Lower lobe of right lung (tissue), 2 donors: ENCODE results near the gene NPC1L1. TPM values are rescaled to one million over a fixed set of nuclear protein-coding genes. Genes with fewer than 3 reads are reported as not detected.

Experiments
- ATAC-seq, 2 donors: fragments of 200-7000 bp; cut with Tn5 transposase; one replicate each; pipeline ENCODE4 v1.9.1; 2020 to 2022; ENCODE audit warnings: mild to moderate bottlenecking in 2 of 2, moderate library complexity in 2 of 2
- DNase-seq: peaks from one replicate; pipeline ENCODE4 v3.0.0-alpha.2; 2020
- H3K27ac ChIP-seq: fragments of 200-600 bp; one replicate; pipeline ENCODE4 v1.8.0; 2022
- H3K27me3 ChIP-seq: fragments of 200-600 bp; one replicate; pipeline ENCODE4 v1.8.0; 2022; ENCODE audit warnings: low read depth
- H3K36me3 ChIP-seq: fragments of 200-600 bp; one replicate; pipeline ENCODE4 v1.8.0; 2022; ENCODE audit warnings: mild to moderate bottlenecking
- H3K4me1 ChIP-seq: fragments of 200-600 bp; one replicate; pipeline ENCODE4 v1.8.0; 2022
- H3K4me3 ChIP-seq: fragments of 200-600 bp; one replicate; pipeline ENCODE4 v1.8.0; 2022; ENCODE audit warnings: mild to moderate bottlenecking
- H3K9me3 ChIP-seq: fragments of 200-600 bp; one replicate; pipeline ENCODE4 v1.8.0; 2022
- CTCF ChIP-seq: fragments of 200-600 bp; IDR thresholded peaks from one replicate; pipeline ENCODE4 v1.8.0; 2022; ENCODE audit warnings: antibody characterized with exemption, mild to moderate bottlenecking
- intact Hi-C: fragments of 100-400 bp; cut with DNase I; formaldehyde crosslinking; loops from one replicate; pipeline ENCODE4 v1.11.0; 2022
- total RNA-seq: library from RNA; stranded (reverse); fragmentation: NEBNext Ultra II Directional; extraction: Animal tissue kit (Norgen Biotek cat#: 25700); gene quantifications from one replicate; pipeline ENCODE4 v1.2.1, GENCODE V29; 2021
- donor health status: DM: no; HTN: yes; CAD: no; lungs with severe emphysema.

The NPC1L1 gene
- total RNA-seq, 1 donor from 2014 or later, result 0.21 TPM

GRCh38 chr7:44463169-44463808 is 77.8 kb downstream of the NPC1L1 start:
- Histone ChIP-seq H3K36me3 (peaks cover 37% of the 10 kb centered on the region), H3K9me3 (no peaks in the 10 kb centered on the region), H3K4me3 (no peak overlapping the region), H3K4me1 (peaks cover 14% of the 10 kb centered on the region), H3K27ac (no peak overlapping the region), H3K27me3 (no peaks in the 10 kb centered on the region)
- no peak for ATAC-seq
- intact Hi-C loops, result no loop called here
- no peak for TF ChIP-seq CTCF
- no peak for DNase-seq

Other genes starting within 250 kb of the NPC1L1 start
- 0.30 TPM for gene CAMK2B, start 215.7 kb downstream of the NPC1L1 start, total RNA-seq
- gene NUDCD3, start 50.7 kb downstream of the NPC1L1 start, total RNA-seq, result 87.6 TPM
- gene DDX56, start 32.6 kb upstream of the NPC1L1 start, total RNA-seq, result 45.8 TPM
- gene TMED4, start 40.9 kb upstream of the NPC1L1 start, total RNA-seq, result 71.9 TPM
- gene OGDH, start 65.3 kb upstream of the NPC1L1 start, total RNA-seq, result 132 TPM
- gene ZMIZ2, start 207.5 kb upstream of the NPC1L1 start, total RNA-seq, result 97.9 TPM